ENCODE measurements around the gene TCIRG1. TPM values are rescaled to one million over a fixed set of nuclear protein-coding genes. Genes with fewer than 3 reads are reported as not detected.
A peak's percentile ranks its signal among the peaks of the same experiment; 100 is the strongest.
"Not testable (repeated sequence)": the region's sequence is repeated elsewhere in the genome, so short reads cannot be mapped to it uniquely, and the experiment has no call there.

The TCIRG1 gene
- 100 to 1,000 TPM; 137 to 141 TPM for total RNA-seq

- Mint-ChIP-seq H3K27me3 (ENCODE audit: low read depth) (no peaks in the 10 kb centered on the region), H3K27ac (peak within 1 kb of the TSS; percentile 88), H3K9me3 (no peaks in the 10 kb centered on the region), H3K36me3 (ENCODE audit: low read depth) (peaks cover 3% of the 10 kb centered on the region), H3K4me3 (peak within 1 kb of the TSS; percentile 86), H3K4me1 (ENCODE audit: low read depth) (peaks cover 24% of the 10 kb centered on the region)
- intact Hi-C loops (cut with micrococcal nuclease), result loop anchor here (1.0 to 10.0 kb wide), 4 partner anchors 9 to 534 kb away; partner anchors contain the start of genes CDK2AP2, NDUFS8 and PITPNM1
- CTCF ChIA-PET, result interaction anchor here (0.6 to 0.9 kb wide), 2 partner anchors 48 to 356 kb away, joined by 3 read pairs; no protein-coding TSS in a partner anchor
- DNase-seq, result peak; percentile 70
Observed at GRCh38 chr11:68038718-68039525, at the start of gene TCIRG1. TCIRG1 (plus strand) TSS chr11:68039025; CDS start chr11:68041272, 2,247 bp downstream.

GRCh38 chr11:67990546-67991346 lies 48.1 kb upstream of the TCIRG1 start:
- H3K27me3 Mint-ChIP-seq (ENCODE audit: low read depth); H3K4me1 Mint-ChIP-seq (ENCODE audit: low read depth); H3K36me3 Mint-ChIP-seq (ENCODE audit: low read depth); intact Hi-C loops (cut with micrococcal nuclease); H3K27ac Mint-ChIP-seq; H3K9me3 Mint-ChIP-seq; CTCF ChIA-PET; H3K4me3 Mint-ChIP-seq; DNase-seq: not testable (repeated sequence)

GRCh38 chr11:67991347-67992121 lies 47.3 kb upstream of the TCIRG1 start:
- H3K36me3 Mint-ChIP-seq (ENCODE audit: low read depth); H3K4me1 Mint-ChIP-seq (ENCODE audit: low read depth); H3K4me3 Mint-ChIP-seq; H3K27ac Mint-ChIP-seq; CTCF ChIA-PET; H3K9me3 Mint-ChIP-seq; H3K27me3 Mint-ChIP-seq (ENCODE audit: low read depth); intact Hi-C loops (cut with micrococcal nuclease); DNase-seq: not testable (repeated sequence)

GRCh38 chr11:67993821-67994220 lies 45.0 kb upstream of the TCIRG1 start:
- H3K27me3 Mint-ChIP-seq (ENCODE audit: low read depth); H3K27ac Mint-ChIP-seq; H3K36me3 Mint-ChIP-seq (ENCODE audit: low read depth); intact Hi-C loops (cut with micrococcal nuclease); H3K4me3 Mint-ChIP-seq; H3K9me3 Mint-ChIP-seq: not testable (repeated sequence)
- CTCF ChIA-PET, result interaction anchor here (0.7 to 0.8 kb wide), 2 partner anchors 10 to 30 kb away, joined by 3 read pairs; partner anchors contain the start of gene UNC93B1
- peak; percentile 77 for DNase-seq
- peaks cover 13% of the 10 kb centered on the region for H3K4me1 Mint-ChIP-seq (ENCODE audit: low read depth)

- peaks cover 13% of the 10 kb centered on the region for H3K4me1 Mint-ChIP-seq (ENCODE audit: low read depth)
- H3K27ac Mint-ChIP-seq; H3K36me3 Mint-ChIP-seq (ENCODE audit: low read depth); H3K27me3 Mint-ChIP-seq (ENCODE audit: low read depth); H3K9me3 Mint-ChIP-seq; intact Hi-C loops (cut with micrococcal nuclease); H3K4me3 Mint-ChIP-seq; DNase-seq: not testable (repeated sequence)
- CTCF ChIA-PET, result interaction anchor here (0.7 to 0.8 kb wide), 2 partner anchors 10 to 31 kb away, joined by 3 read pairs; partner anchors contain the start of gene UNC93B1
Observed at GRCh38 chr11:67994387-67994786, 44.4 kb upstream of the TCIRG1 start.

GRCh38 chr11:67995129-67995528 lies 43.7 kb upstream of the TCIRG1 start:
- H3K27me3 Mint-ChIP-seq (ENCODE audit: low read depth); H3K9me3 Mint-ChIP-seq; DNase-seq; intact Hi-C loops (cut with micrococcal nuclease); H3K27ac Mint-ChIP-seq; H3K4me3 Mint-ChIP-seq; H3K36me3 Mint-ChIP-seq (ENCODE audit: low read depth); CTCF ChIA-PET: not testable (repeated sequence)
- peaks cover 13% of the 10 kb centered on the region for H3K4me1 Mint-ChIP-seq (ENCODE audit: low read depth)

- intact Hi-C loops (cut with micrococcal nuclease); CTCF ChIA-PET; H3K27ac Mint-ChIP-seq: not testable (repeated sequence)
Observed at GRCh38 chr11:67995579-67995978, 43.2 kb upstream of the TCIRG1 start.

GRCh38 chr11:67996051-67996450 lies 42.8 kb upstream of the TCIRG1 start:
- Mint-ChIP-seq H3K27me3 (ENCODE audit: low read depth) (peaks cover 2% of the 10 kb centered on the region), H3K4me1 (ENCODE audit: low read depth) (peaks cover 13% of the 10 kb centered on the region), H3K4me3 (no peak overlapping the region), H3K27ac (no peak overlapping the region), H3K36me3 (ENCODE audit: low read depth) (peaks cover 4% of the 10 kb centered on the region), H3K9me3 (no peaks in the 10 kb centered on the region)
- DNase-seq, result no peak
- intact Hi-C loops (cut with micrococcal nuclease), result no loop called here
- CTCF ChIA-PET, result interaction anchor here (1.0 kb wide), 1 partner anchor 40 kb away, joined by 3 read pairs; no protein-coding TSS in a partner anchor

More at GRCh38 chr11:67995579-67995978, 43.2 kb upstream of the TCIRG1 start:
- H3K4me3 Mint-ChIP-seq; H3K27me3 Mint-ChIP-seq (ENCODE audit: low read depth); H3K36me3 Mint-ChIP-seq (ENCODE audit: low read depth); DNase-seq; H3K9me3 Mint-ChIP-seq: not testable (repeated sequence)
- peaks cover 13% of the 10 kb centered on the region for H3K4me1 Mint-ChIP-seq (ENCODE audit: low read depth)

- H3K36me3 Mint-ChIP-seq (ENCODE audit: low read depth), result peaks cover 4% of the 10 kb centered on the region
- H3K27me3 Mint-ChIP-seq (ENCODE audit: low read depth), result peaks cover under 1% of the 10 kb centered on the region
- no peaks in the 10 kb centered on the region for H3K9me3 Mint-ChIP-seq
- CTCF ChIA-PET, result interaction anchor here (1.0 kb wide), 1 partner anchor 41 kb away, joined by 3 read pairs; no protein-coding TSS in a partner anchor
- no peak overlapping the region for H3K4me3 Mint-ChIP-seq
- intact Hi-C loops (cut with micrococcal nuclease), result no loop called here
- peak; percentile 45 for DNase-seq
- H3K27ac Mint-ChIP-seq, result no peak overlapping the region
- H3K4me1 Mint-ChIP-seq (ENCODE audit: low read depth), result peaks cover 12% of the 10 kb centered on the region
Observed at GRCh38 chr11:67996622-67997474, 42.0 kb upstream of the TCIRG1 start.

- H3K27me3 Mint-ChIP-seq (ENCODE audit: low read depth), result no peaks in the 10 kb centered on the region
- H3K9me3 Mint-ChIP-seq, result no peaks in the 10 kb centered on the region
- DNase-seq, result no peak
- peaks cover 4% of the 10 kb centered on the region for H3K36me3 Mint-ChIP-seq (ENCODE audit: low read depth)
- no peak overlapping the region for H3K4me3 Mint-ChIP-seq
- H3K4me1 Mint-ChIP-seq (ENCODE audit: low read depth), result peaks cover 14% of the 10 kb centered on the region
- CTCF ChIA-PET, result no interaction called here
- intact Hi-C loops (cut with micrococcal nuclease), result no loop called here
- H3K27ac Mint-ChIP-seq, result no peak overlapping the region
Observed at GRCh38 chr11:67997475-67997921, 41.3 kb upstream of the TCIRG1 start.

Data from activated naive CD4-positive, alpha-beta T cell treated with anti-CD3 and anti-CD28 coated beads for 36 hours (primary cell).